Measurements from ENCODE around the gene CACNA1C. TPM values are rescaled to one million over a fixed set of nuclear protein-coding genes. Genes with fewer than 3 reads are reported as not detected.

CACNA1C gene
- total RNA-seq, 1 donor from 2014 or later, result 15.6 TPM

GRCh38 chr12:2054091-2055018 lies 1.6 kb downstream of the CACNA1C start:
- Histone ChIP-seq H3K4me3 (peak overlapping the region; percentile 44), H3K27ac (peak overlapping the region; percentile 11), H3K4me1 (peaks cover 13% of the 10 kb centered on the region), H3K36me3 (no peaks in the 10 kb centered on the region), H3K9me3 (no peaks in the 10 kb centered on the region), H3K27me3 (peaks cover 43% of the 10 kb centered on the region)
- DNase-seq (no peak), ATAC-seq (no peak)
- no peak for TF ChIP-seq CTCF (IDR thresholded peaks at IDR 0.05)
- intact Hi-C loops (cut with DNase I), result loop anchor here (10.0 kb wide), 1 partner anchor 530 kb away; no protein-coding TSS in a partner anchor

GRCh38 chr12:2057041-2057794 lies 4.4 kb downstream of the CACNA1C start:
- DNase-seq (no peak), ATAC-seq (peak; percentile 17)
- Histone ChIP-seq H3K9me3 (no peaks in the 10 kb centered on the region), H3K27ac (no peak overlapping the region), H3K36me3 (no peaks in the 10 kb centered on the region), H3K27me3 (peaks cover 34% of the 10 kb centered on the region), H3K4me1 (peaks cover 13% of the 10 kb centered on the region), H3K4me3 (no peak overlapping the region)
- TF ChIP-seq CTCF (IDR thresholded peaks at IDR 0.05), result peak; percentile 63
- intact Hi-C loops (cut with DNase I), result loop anchor here (10.0 kb wide), 1 partner anchor 528 kb away; no protein-coding TSS in a partner anchor

GRCh38 chr12:2057795-2058408 lies 5.1 kb downstream of the CACNA1C start:
- peaks cover 32% of the 10 kb centered on the region for H3K27me3 ChIP-seq
- DNase-seq (no peak), ATAC-seq (no peak)
- H3K36me3 ChIP-seq, result no peaks in the 10 kb centered on the region
- H3K4me1 ChIP-seq, result peaks cover 12% of the 10 kb centered on the region
- no peak for TF ChIP-seq CTCF (IDR thresholded peaks at IDR 0.05)
- no peak overlapping the region for H3K27ac ChIP-seq
- no peak overlapping the region for H3K4me3 ChIP-seq
- H3K9me3 ChIP-seq, result no peaks in the 10 kb centered on the region
- intact Hi-C loops (cut with DNase I), result loop anchor here (10.0 kb wide), 1 partner anchor 527 kb away; no protein-coding TSS in a partner anchor

- H3K36me3 ChIP-seq, result no peaks in the 10 kb centered on the region
- peaks cover 7% of the 10 kb centered on the region for H3K4me1 ChIP-seq
- DNase-seq, result no peak
- no peak overlapping the region for H3K4me3 ChIP-seq
- no peak for TF ChIP-seq CTCF (IDR thresholded peaks at IDR 0.05)
- H3K27me3 ChIP-seq, result peaks cover 26% of the 10 kb centered on the region
- H3K9me3 ChIP-seq, result no peaks in the 10 kb centered on the region
- no peak overlapping the region for H3K27ac ChIP-seq
- intact Hi-C loops (cut with DNase I), result loop anchor here (10.0 kb wide), 1 partner anchor 526 kb away; no protein-coding TSS in a partner anchor
- no peak for ATAC-seq
Measured at GRCh38 chr12:2058837-2059236, 6.0 kb downstream of the CACNA1C start.

- ATAC-seq (no peak), DNase-seq (no peak)
- no peak for TF ChIP-seq CTCF (IDR thresholded peaks at IDR 0.05)
- Histone ChIP-seq H3K9me3 (no peaks in the 10 kb centered on the region), H3K27me3 (peaks cover 8% of the 10 kb centered on the region), H3K4me3 (no peak overlapping the region), H3K27ac (no peak overlapping the region), H3K36me3 (no peaks in the 10 kb centered on the region), H3K4me1 (peaks cover 21% of the 10 kb centered on the region)
- intact Hi-C loops (cut with DNase I), result no loop called here
Measured at GRCh38 chr12:2061402-2061801, 8.6 kb downstream of the CACNA1C start.

Data from upper lobe of right lung (tissue), 1 donor.